Mesendoderm (in vitro differentiated cells): ENCODE results near the gene PTPRG.

ENCODE experiments used
- DNase-seq: peaks from one replicate; pipeline ENCODE4 v3.0.0; 2013
- H2AK5ac ChIP-seq: 2 replicates; pipeline ENCODE4 v1.6.1; 2013; ENCODE audit warnings: low read length, inconsistent platforms
- H2BK120ac ChIP-seq: 2 replicates; pipeline ENCODE4 v1.6.1; 2013; ENCODE audit warnings: low read depth, mild to moderate bottlenecking, low read length, moderate library complexity, mixed read lengths
- H2BK15ac ChIP-seq: replicated peaks from 2 replicates; pipeline ENCODE4 v1.6.1; 2013; ENCODE audit warnings: low read depth, mild to moderate bottlenecking, moderate library complexity
- H2BK5ac ChIP-seq: 2 replicates; pipeline ENCODE4 v1.6.1; 2013; ENCODE audit warnings: low read length, inconsistent platforms
- H3K18ac ChIP-seq: 2 replicates; pipeline ENCODE4 v1.6.1; 2013; ENCODE audit warnings: mild to moderate bottlenecking, low read length, mixed read lengths
- H3K23ac ChIP-seq: one replicate; pipeline ENCODE4 v1.6.1; 2013; ENCODE audit warnings: low read length
- H3K27ac ChIP-seq: 2 replicates; pipeline ENCODE4 v1.5.1; 2013; ENCODE audit warnings: low read depth, mild to moderate bottlenecking, inconsistent platforms, low read length, moderate library complexity
- H3K27me3 ChIP-seq: 2 replicates; pipeline ENCODE4 v1.6.1; 2013; ENCODE audit warnings: low read length, control low read depth, mild to moderate bottlenecking, inconsistent platforms; ENCODE audit not compliant: insufficient read depth, poor library complexity
- H3K36me3 ChIP-seq: 2 replicates; pipeline ENCODE4 v1.6.1; 2013; ENCODE audit warnings: low read length, inconsistent platforms; ENCODE audit not compliant: control insufficient read depth, insufficient read depth
- H3K4ac ChIP-seq: one replicate; pipeline ENCODE4 v1.6.1; 2013; ENCODE audit warnings: low read depth, mild to moderate bottlenecking, low read length, moderate library complexity
- H3K4me1 ChIP-seq: 2 replicates; pipeline ENCODE4 v1.6.1; 2013; ENCODE audit warnings: low read depth, low read length, inconsistent platforms; ENCODE audit not compliant: control insufficient read depth
- H3K4me2 ChIP-seq: 2 replicates; pipeline ENCODE4 v1.6.1; 2013; ENCODE audit warnings: low read length
- H3K4me3 ChIP-seq: 2 replicates; pipeline ENCODE4 v1.5.1; 2013; ENCODE audit warnings: mild to moderate bottlenecking, low read length
- H3K56ac ChIP-seq: one replicate; pipeline ENCODE4 v1.6.1; 2013; ENCODE audit warnings: low read length
- H3K79me1 ChIP-seq: 2 replicates; pipeline ENCODE4 v1.6.1; 2013; ENCODE audit warnings: low read length, inconsistent platforms
- H3K79me2 ChIP-seq: 2 replicates; pipeline ENCODE4 v1.6.1; 2013; ENCODE audit warnings: mild to moderate bottlenecking, low read length; ENCODE audit not compliant: control insufficient read depth, insufficient read depth
- H3K9ac ChIP-seq: 2 replicates; pipeline ENCODE4 v1.6.1; 2013; ENCODE audit warnings: low read length, inconsistent platforms
- H4K5ac ChIP-seq: one replicate; pipeline ENCODE4 v1.6.1; 2013; ENCODE audit warnings: low read length
- H4K8ac ChIP-seq: one replicate; pipeline ENCODE4 v1.6.1; 2013; ENCODE audit warnings: low read depth, mild to moderate bottlenecking, control low read depth, low read length, moderate library complexity
- WGBS: extraction: QIAGEN DNeasy Blood & Tissue Kit; methylation state at CpG from one replicate; pipeline ENCODE4 v1.1.7; 2013; ENCODE audit warnings: low lambda C conversion rate, missing lambda C conversion rate; ENCODE audit not compliant: insufficient coverage; ENCODE audit errors: extremely low coverage; 5-methylcytosine and 5-hydroxymethylcytosine counted together

Gene PTPRG

GRCh38 chr3:61577760-61578159 is 16.4 kb downstream of the PTPRG start:
- Histone ChIP-seq H4K8ac (no peak overlapping the region), H3K4me2 (no peak overlapping the region), H3K4ac (no peak overlapping the region), H2BK15ac (no peak overlapping the region), H2BK5ac (no peak overlapping the region), H3K23ac (no peak overlapping the region), H3K56ac (no peak overlapping the region), H4K5ac (no peak overlapping the region), H2BK120ac (no peak overlapping the region), H2AK5ac (no peak overlapping the region), H3K27me3 (no peaks in the 10 kb centered on the region), H3K4me3 (no peak overlapping the region), H3K36me3 (no peaks in the 10 kb centered on the region), H3K27ac (no peak overlapping the region), H3K9ac (no peak overlapping the region), H3K79me1 (peaks cover 24% of the 10 kb centered on the region), H3K4me1 (peaks cover 25% of the 10 kb centered on the region), H3K18ac (no peak overlapping the region), H3K79me2 (peaks cover 99% of the 10 kb centered on the region)
- no peak for DNase-seq
- WGBS, result no CpG with 5 or more reads among the region's 3 CpGs

GRCh38 chr3:61578667-61579367 is 17.4 kb downstream of the PTPRG start:
- H3K4me2 ChIP-seq, result no peak overlapping the region
- no peak overlapping the region for H3K4ac ChIP-seq
- no peaks in the 10 kb centered on the region for H3K36me3 ChIP-seq
- H3K23ac ChIP-seq, result peak overlapping the region; percentile 75
- no peak overlapping the region for H2AK5ac ChIP-seq
- no peak overlapping the region for H2BK5ac ChIP-seq
- WGBS, result no CpG with 5 or more reads among the region's 8 CpGs
- no peaks in the 10 kb centered on the region for H3K27me3 ChIP-seq
- no peak overlapping the region for H3K4me3 ChIP-seq
- H3K79me2 ChIP-seq, result peaks cover 99% of the 10 kb centered on the region
- no peak overlapping the region for H3K56ac ChIP-seq
- H3K9ac ChIP-seq, result no peak overlapping the region
- peaks cover 28% of the 10 kb centered on the region for H3K4me1 ChIP-seq
- H3K27ac ChIP-seq, result no peak overlapping the region
- no peak overlapping the region for H2BK120ac ChIP-seq
- no peak for DNase-seq
- H2BK15ac ChIP-seq, result no peak overlapping the region
- H4K8ac ChIP-seq, result no peak overlapping the region
- H4K5ac ChIP-seq, result no peak overlapping the region
- H3K18ac ChIP-seq, result no peak overlapping the region
- peaks cover 24% of the 10 kb centered on the region for H3K79me1 ChIP-seq

GRCh38 chr3:61579685-61580084 is 18.3 kb downstream of the PTPRG start:
- DNase-seq, result no peak
- no peak overlapping the region for H3K27ac ChIP-seq
- no peak overlapping the region for H3K23ac ChIP-seq
- no peak overlapping the region for H3K9ac ChIP-seq
- no peak overlapping the region for H3K4me3 ChIP-seq
- H3K79me1 ChIP-seq, result peaks cover 21% of the 10 kb centered on the region
- H2BK5ac ChIP-seq, result no peak overlapping the region
- no peak overlapping the region for H2AK5ac ChIP-seq
- H4K8ac ChIP-seq, result no peak overlapping the region
- H3K27me3 ChIP-seq, result no peaks in the 10 kb centered on the region
- peaks cover 99% of the 10 kb centered on the region for H3K79me2 ChIP-seq
- no peaks in the 10 kb centered on the region for H3K36me3 ChIP-seq
- H2BK120ac ChIP-seq, result no peak overlapping the region
- no peak overlapping the region for H2BK15ac ChIP-seq
- H4K5ac ChIP-seq, result no peak overlapping the region
- no peak overlapping the region for H3K18ac ChIP-seq
- no peak overlapping the region for H3K4ac ChIP-seq
- no CpG with 5 or more reads among the region's 4 CpGs for WGBS
- H3K56ac ChIP-seq, result no peak overlapping the region
- H3K4me1 ChIP-seq, result peaks cover 27% of the 10 kb centered on the region
- H3K4me2 ChIP-seq, result no peak overlapping the region

GRCh38 chr3:61580982-61581643 is 19.7 kb downstream of the PTPRG start:
- no peaks in the 10 kb centered on the region for H3K27me3 ChIP-seq
- H3K23ac ChIP-seq, result no peak overlapping the region
- H3K79me1 ChIP-seq, result peaks cover 20% of the 10 kb centered on the region
- no peak overlapping the region for H2BK5ac ChIP-seq
- no peak overlapping the region for H4K5ac ChIP-seq
- no peak overlapping the region for H3K4me2 ChIP-seq
- H3K4me1 ChIP-seq, result peaks cover 22% of the 10 kb centered on the region
- no peak overlapping the region for H3K9ac ChIP-seq
- peaks cover 97% of the 10 kb centered on the region for H3K79me2 ChIP-seq
- DNase-seq, result no peak
- H3K4me3 ChIP-seq, result no peak overlapping the region
- no peaks in the 10 kb centered on the region for H3K36me3 ChIP-seq
- H3K4ac ChIP-seq, result no peak overlapping the region
- no CpG with 5 or more reads among the region's 7 CpGs for WGBS
- no peak overlapping the region for H2BK15ac ChIP-seq
- no peak overlapping the region for H2AK5ac ChIP-seq
- no peak overlapping the region for H4K8ac ChIP-seq
- H3K56ac ChIP-seq, result no peak overlapping the region
- H2BK120ac ChIP-seq, result no peak overlapping the region
- no peak overlapping the region for H3K18ac ChIP-seq
- H3K27ac ChIP-seq, result no peak overlapping the region

- Histone ChIP-seq H3K9ac (no peak overlapping the region), H2BK120ac (no peak overlapping the region), H2BK15ac (no peak overlapping the region), H2BK5ac (no peak overlapping the region), H3K27me3 (no peaks in the 10 kb centered on the region), H3K27ac (no peak overlapping the region), H3K18ac (no peak overlapping the region), H3K79me2 (peaks cover 96% of the 10 kb centered on the region), H3K4ac (no peak overlapping the region), H2AK5ac (no peak overlapping the region), H3K4me2 (no peak overlapping the region), H4K8ac (no peak overlapping the region), H3K23ac (no peak overlapping the region), H3K4me3 (no peak overlapping the region), H4K5ac (no peak overlapping the region), H3K56ac (no peak overlapping the region), H3K4me1 (peaks cover 17% of the 10 kb centered on the region), H3K36me3 (no peaks in the 10 kb centered on the region), H3K79me1 (peaks cover 22% of the 10 kb centered on the region)
- WGBS, result no CpG with 5 or more reads among the region's 4 CpGs
- no peak for DNase-seq
Measured at GRCh38 chr3:61582287-61582686, 20.9 kb downstream of the PTPRG start.
